Prostate gland (tissue), 2 donors: ENCODE results near the gene BCAS3.

Source experiments
- CTCF ChIP-seq, 4 experiments: fragments of 200-600 bp in 2 of 4; fragments of 450-650 bp in 2 of 4; sonication (generic) in 2 of 4; IDR thresholded peaks; 1 replicate in 3 of 4; 2 replicates in 1 of 4; pipeline ENCODE4 v1.5.1; 2016 to 2019; ENCODE audit warnings: antibody characterized with exemption in 4 of 4, mild to moderate bottlenecking in 2 of 4, moderate library complexity in 2 of 4
- POLR2AphosphoS5 ChIP-seq: sonication (generic); formaldehyde crosslinking; IDR thresholded peaks from one replicate; pipeline ENCODE4 v1.6.1; 2017; ENCODE audit warnings: antibody characterized with exemption

DNA sequence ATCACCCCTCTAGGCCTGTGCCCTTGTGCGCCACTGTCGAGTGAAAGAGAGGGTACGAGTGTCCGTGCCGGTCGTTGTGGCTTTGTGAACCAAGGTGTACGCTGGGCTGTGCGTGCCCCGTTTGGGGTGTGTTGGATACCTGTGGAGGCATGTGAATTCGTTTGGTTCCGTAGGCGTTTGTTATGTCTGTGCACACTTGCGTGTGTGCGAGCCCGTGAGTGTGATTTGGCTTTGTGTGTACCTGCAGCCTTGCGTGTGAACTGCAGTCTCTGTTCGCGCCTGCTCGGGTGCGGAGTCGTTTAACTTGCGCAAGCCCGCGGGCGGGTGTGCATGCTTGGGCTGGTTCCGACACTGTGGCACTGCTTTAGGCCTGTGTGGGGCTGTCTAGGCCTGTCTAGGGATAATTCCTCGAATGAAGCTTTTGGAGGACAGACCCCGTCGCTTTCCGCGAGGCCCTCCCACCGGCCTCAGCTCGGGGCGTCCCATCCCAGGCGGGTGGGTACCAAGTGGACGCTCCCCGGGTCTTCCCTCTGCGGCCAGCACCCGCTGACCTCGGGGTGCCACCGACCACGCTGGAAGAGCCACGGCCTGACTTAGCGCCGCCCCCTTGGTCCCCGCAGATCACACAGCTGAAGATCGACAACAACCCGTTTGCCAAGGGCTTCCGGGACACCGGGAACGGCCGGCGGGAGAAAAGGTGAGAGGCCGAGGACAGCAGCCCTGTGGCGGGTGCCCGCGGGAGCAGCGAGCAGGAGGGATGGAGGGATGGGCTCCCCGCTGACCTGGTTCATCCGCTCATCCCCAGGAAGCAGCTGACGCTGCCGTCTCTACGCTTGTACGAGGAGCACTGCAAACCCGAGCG, 726.4 kb downstream of the BCAS3 start:
- no peak for TF ChIP-seq CTCF (IDR thresholded peaks at IDR 0.05)
- TF ChIP-seq POLR2AphosphoS5: no peak
